ENCODE results near the gene CENPE. TPM values are rescaled to one million over a fixed set of nuclear protein-coding genes. Genes with fewer than 3 reads are reported as not detected.
A peak's percentile ranks its signal among the peaks of the same experiment; 100 is the strongest.
"Not testable (repeated sequence)": the region's sequence is repeated elsewhere in the genome, so short reads cannot be mapped to it uniquely, and the experiment has no call there.

Gene CENPE
- polyA plus RNA-seq, result 5.9 TPM
- long read RNA-seq, donor 1, result 0 reads
- long read RNA-seq, donor 2, partial matches to known transcripts, result 0 of 1 reads
- long read RNA-seq, donor 2, other reads (novel, unspliced or antisense), result 0 of 1 reads
- long read RNA-seq, donor 3, result 0 reads
- long read RNA-seq, donor 4, result 0 reads
- long read RNA-seq, donor 5, result 0 reads
- long read RNA-seq, donor 6, result 0 reads
- long read RNA-seq, donor 7, partial matches to known transcripts, result 0 of 1 reads
- long read RNA-seq, donor 7, other reads (novel, unspliced or antisense), result 0 of 1 reads
- long read RNA-seq, donor 8, result 0 reads
- long read RNA-seq, donor 9, result 0 reads
- long read RNA-seq, donor 10, result 0 reads
- long read RNA-seq, donor 11, partial matches to known transcripts, result 0 of 1 reads
- long read RNA-seq, donor 11, other reads (novel, unspliced or antisense), result 0 of 1 reads

- WGBS (ENCODE audit: insufficient coverage, low lambda C conversion rate), result no CpG with 5 or more reads among the region's 44 CpGs
Measured at GRCh38 chr4:103198111-103198765, at the start of gene CENPE. Gene CENPE, minus strand, starts transcription at chr4:103198343. Its CDS starts 24 bp downstream, at chr4:103198319.

GRCh38 chr4:103244251-103244650 is 46.1 kb upstream of the CENPE start:
- H3K36me3 ChIP-seq (ENCODE audit: control insufficient read depth, insufficient read depth, low read length), result no peaks in the 10 kb centered on the region
- H3K27me3 ChIP-seq (ENCODE audit: control insufficient read depth, insufficient read depth, low read length), result no peaks in the 10 kb centered on the region
- no peak for DNase-seq
- H3K9me3 ChIP-seq (ENCODE audit: control insufficient read depth, low read depth, low read length), result no peaks in the 10 kb centered on the region
- H3K4me1 ChIP-seq (ENCODE audit: control insufficient read depth, insufficient read depth, low read length), result no peaks in the 10 kb centered on the region
- WGBS (ENCODE audit: insufficient coverage, low lambda C conversion rate), result no CpG with 5 or more reads among the region's 1 CpG
- no peak overlapping the region for H3K4me3 ChIP-seq (ENCODE audit: low read length)
- H3K27ac ChIP-seq (ENCODE audit: low read length), result no peak overlapping the region

More at GRCh38 chr4:103198111-103198765, at the start of gene CENPE:
- no peaks in the 10 kb centered on the region for H3K9me3 ChIP-seq (ENCODE audit: control insufficient read depth, low read depth, low read length)
- H3K4me3 ChIP-seq (ENCODE audit: low read length), result peak within 1 kb of the TSS; percentile 84
- peaks cover 9% of the 10 kb centered on the region for H3K4me1 ChIP-seq (ENCODE audit: control insufficient read depth, insufficient read depth, low read length)
- H3K36me3 ChIP-seq (ENCODE audit: control insufficient read depth, insufficient read depth, low read length), result no peaks in the 10 kb centered on the region
- H3K27ac ChIP-seq (ENCODE audit: low read length), result peak within 1 kb of the TSS; percentile 34
- H3K27me3 ChIP-seq (ENCODE audit: control insufficient read depth, insufficient read depth, low read length), result no peaks in the 10 kb centered on the region
- DNase-seq, result peak; percentile 81 to 93

GRCh38 chr4:103230938-103231337 is 32.8 kb upstream of the CENPE start:
- H3K36me3 ChIP-seq (ENCODE audit: control insufficient read depth, insufficient read depth, low read length); H3K9me3 ChIP-seq (ENCODE audit: control insufficient read depth, low read depth, low read length); H3K27me3 ChIP-seq (ENCODE audit: control insufficient read depth, insufficient read depth, low read length); H3K27ac ChIP-seq (ENCODE audit: low read length); DNase-seq; H3K4me3 ChIP-seq (ENCODE audit: low read length); H3K4me1 ChIP-seq (ENCODE audit: control insufficient read depth, insufficient read depth, low read length): not testable (repeated sequence)
- no CpG with 5 or more reads among the region's 3 CpGs for WGBS (ENCODE audit: insufficient coverage, low lambda C conversion rate)

- peak in 1 of 2 donors; percentile 41 for DNase-seq
- H3K9me3 ChIP-seq (ENCODE audit: control insufficient read depth, low read depth, low read length); H3K36me3 ChIP-seq (ENCODE audit: control insufficient read depth, insufficient read depth, low read length); H3K27me3 ChIP-seq (ENCODE audit: control insufficient read depth, insufficient read depth, low read length); H3K4me3 ChIP-seq (ENCODE audit: low read length): not testable (repeated sequence)
- Histone ChIP-seq H3K4me1 (ENCODE audit: control insufficient read depth, insufficient read depth, low read length) (peaks cover 13% of the 10 kb centered on the region), H3K27ac (ENCODE audit: low read length) (peak overlapping the region; percentile 37)
- no CpG with 5 or more reads among the region's 4 CpGs for WGBS (ENCODE audit: insufficient coverage, low lambda C conversion rate)
Measured at GRCh38 chr4:103223556-103223955, 25.4 kb upstream of the CENPE start.

- no CpG with 5 or more reads among the region's 5 CpGs for WGBS (ENCODE audit: insufficient coverage, low lambda C conversion rate)
Measured at GRCh38 chr4:103207673-103208072, 9.5 kb upstream of the CENPE start.

GRCh38 chr4:103204111-103204510 is 6.0 kb upstream of the CENPE start:
- H3K27me3 ChIP-seq (ENCODE audit: control insufficient read depth, insufficient read depth, low read length), result no peaks in the 10 kb centered on the region
- H3K27ac ChIP-seq (ENCODE audit: low read length), result no peak overlapping the region
- no peaks in the 10 kb centered on the region for H3K9me3 ChIP-seq (ENCODE audit: control insufficient read depth, low read depth, low read length)
- no CpG with 5 or more reads among the region's 1 CpG for WGBS (ENCODE audit: insufficient coverage, low lambda C conversion rate)
- no peaks in the 10 kb centered on the region for H3K36me3 ChIP-seq (ENCODE audit: control insufficient read depth, insufficient read depth, low read length)
- H3K4me3 ChIP-seq (ENCODE audit: low read length), result no peak overlapping the region
- DNase-seq, result no peak
- peaks cover 9% of the 10 kb centered on the region for H3K4me1 ChIP-seq (ENCODE audit: control insufficient read depth, insufficient read depth, low read length)

More at GRCh38 chr4:103207673-103208072, 9.5 kb upstream of the CENPE start:
- Histone ChIP-seq H3K9me3 (ENCODE audit: control insufficient read depth, low read depth, low read length) (no peaks in the 10 kb centered on the region), H3K4me1 (ENCODE audit: control insufficient read depth, insufficient read depth, low read length) (no peaks in the 10 kb centered on the region), H3K27ac (ENCODE audit: low read length) (no peak overlapping the region), H3K27me3 (ENCODE audit: control insufficient read depth, insufficient read depth, low read length) (no peaks in the 10 kb centered on the region), H3K4me3 (ENCODE audit: low read length) (no peak overlapping the region), H3K36me3 (ENCODE audit: control insufficient read depth, insufficient read depth, low read length) (no peaks in the 10 kb centered on the region)
- no peak for DNase-seq

GRCh38 chr4:103201724-103202123 is 3.6 kb upstream of the CENPE start:
- Histone ChIP-seq H3K27ac (ENCODE audit: low read length) (no peak overlapping the region), H3K4me3 (ENCODE audit: low read length) (no peak overlapping the region), H3K9me3 (ENCODE audit: control insufficient read depth, low read depth, low read length) (no peaks in the 10 kb centered on the region), H3K36me3 (ENCODE audit: control insufficient read depth, insufficient read depth, low read length) (no peaks in the 10 kb centered on the region), H3K27me3 (ENCODE audit: control insufficient read depth, insufficient read depth, low read length) (no peaks in the 10 kb centered on the region), H3K4me1 (ENCODE audit: control insufficient read depth, insufficient read depth, low read length) (peaks cover 9% of the 10 kb centered on the region)
- 57% methylated on average over 1 of the region's 2 CpGs for WGBS (ENCODE audit: insufficient coverage, low lambda C conversion rate)
- peak in 1 of 2 donors; percentile 15 for DNase-seq

- H3K27ac ChIP-seq (ENCODE audit: low read length), result peak overlapping the region; percentile 78
- DNase-seq, result peak in 1 of 2 donors; percentile 5
- peaks cover 9% of the 10 kb centered on the region for H3K4me1 ChIP-seq (ENCODE audit: control insufficient read depth, insufficient read depth, low read length)
- H3K4me3 ChIP-seq (ENCODE audit: low read length), result no peak overlapping the region
- WGBS (ENCODE audit: insufficient coverage, low lambda C conversion rate), result no CpG with 5 or more reads among the region's 2 CpGs
- H3K9me3 ChIP-seq (ENCODE audit: control insufficient read depth, low read depth, low read length), result no peaks in the 10 kb centered on the region
- H3K36me3 ChIP-seq (ENCODE audit: control insufficient read depth, insufficient read depth, low read length), result no peaks in the 10 kb centered on the region
- no peaks in the 10 kb centered on the region for H3K27me3 ChIP-seq (ENCODE audit: control insufficient read depth, insufficient read depth, low read length)
Measured at GRCh38 chr4:103201253-103201652, 3.1 kb upstream of the CENPE start.

GRCh38 chr4:103199009-103199408 is 866 bp upstream of the CENPE start:
- peaks cover 9% of the 10 kb centered on the region for H3K4me1 ChIP-seq (ENCODE audit: control insufficient read depth, insufficient read depth, low read length)

GRCh38 chr4:103197765-103198110 is 405 bp downstream of the CENPE start:
- peaks cover 9% of the 10 kb centered on the region for H3K4me1 ChIP-seq (ENCODE audit: control insufficient read depth, insufficient read depth, low read length)
- no peak for DNase-seq

More at GRCh38 chr4:103199009-103199408, 866 bp upstream of the CENPE start:
- Histone ChIP-seq H3K36me3 (ENCODE audit: control insufficient read depth, insufficient read depth, low read length) (no peaks in the 10 kb centered on the region), H3K27me3 (ENCODE audit: control insufficient read depth, insufficient read depth, low read length) (no peaks in the 10 kb centered on the region), H3K4me3 (ENCODE audit: low read length) (peak overlapping the region; percentile 84), H3K27ac (ENCODE audit: low read length) (peak overlapping the region; percentile 34), H3K9me3 (ENCODE audit: control insufficient read depth, low read depth, low read length) (no peaks in the 10 kb centered on the region)
- no peak for DNase-seq
- WGBS (ENCODE audit: insufficient coverage, low lambda C conversion rate), result no CpG with 5 or more reads among the region's 9 CpGs

More at GRCh38 chr4:103197765-103198110, 405 bp downstream of the CENPE start:
- Histone ChIP-seq H3K27ac (ENCODE audit: low read length) (peak overlapping the region; percentile 34), H3K27me3 (ENCODE audit: control insufficient read depth, insufficient read depth, low read length) (no peaks in the 10 kb centered on the region), H3K4me3 (ENCODE audit: low read length) (peak overlapping the region; percentile 84), H3K36me3 (ENCODE audit: control insufficient read depth, insufficient read depth, low read length) (no peaks in the 10 kb centered on the region), H3K9me3 (ENCODE audit: control insufficient read depth, low read depth, low read length) (no peaks in the 10 kb centered on the region)
- no CpG with 5 or more reads among the region's 9 CpGs for WGBS (ENCODE audit: insufficient coverage, low lambda C conversion rate)
